ENCODE results near the gene FRY. TPM values are rescaled to one million over a fixed set of nuclear protein-coding genes. Genes with fewer than 3 reads are reported as not detected.

The FRY gene
- total and polyA plus RNA-seq, 2 donors, result 4.8 to 9.8 TPM

GRCh38 chr13:32098272-32098671, 66.7 kb downstream of the FRY start:
- H3K4me1 ChIP-seq (ENCODE audit: control insufficient read depth in 2 of 2, insufficient read depth in 2 of 2, low read length in 2 of 2), result peaks cover 3 to 10% of the 10 kb centered on the region in 2 donors
- 95% methylated on average over 3 of the region's 3 CpGs for WGBS
- H3K9me3 ChIP-seq (ENCODE audit: control insufficient read depth in 2 of 2, insufficient read depth in 1 of 2, low read length in 1 of 2), result peaks cover 0 to 3% of the 10 kb centered on the region in 2 donors
- no peak overlapping the region for H3K4me3 ChIP-seq (ENCODE audit: low read length in 2 of 2)
- DNase-seq (ENCODE audit: low read depth in 6 of 9, low spot score in 9 of 9), result no peak
- H3K27ac ChIP-seq (ENCODE audit: low read depth in 1 of 2, low read length in 1 of 2), result no peak overlapping the region
- no peaks in the 10 kb centered on the region for H3K27me3 ChIP-seq (ENCODE audit: control insufficient read depth in 2 of 2, insufficient read depth in 1 of 2, low read length in 1 of 2)
- H3K36me3 ChIP-seq (ENCODE audit: control insufficient read depth in 2 of 2, insufficient read depth in 2 of 2, low read length in 1 of 2), result peaks cover 0 to 6% of the 10 kb centered on the region in 2 donors

GRCh38 chr13:32105653-32106313, 74.2 kb downstream of the FRY start:
- no peak for DNase-seq (ENCODE audit: low read depth in 6 of 9, low spot score in 9 of 9)
- Histone ChIP-seq H3K9me3 (ENCODE audit: control insufficient read depth in 2 of 2, insufficient read depth in 1 of 2, low read length in 1 of 2) (peaks cover 0 to 9% of the 10 kb centered on the region in 2 donors), H3K36me3 (ENCODE audit: control insufficient read depth in 2 of 2, insufficient read depth in 2 of 2, low read length in 1 of 2) (peaks cover 0 to 6% of the 10 kb centered on the region in 2 donors), H3K4me1 (ENCODE audit: control insufficient read depth in 2 of 2, insufficient read depth in 2 of 2, low read length in 2 of 2) (peaks cover 6 to 11% of the 10 kb centered on the region in 2 donors), H3K4me3 (ENCODE audit: low read length in 2 of 2) (no peak overlapping the region), H3K27me3 (ENCODE audit: control insufficient read depth in 2 of 2, insufficient read depth in 1 of 2, low read length in 1 of 2) (no peaks in the 10 kb centered on the region), H3K27ac (ENCODE audit: low read depth in 1 of 2, low read length in 1 of 2) (no peak overlapping the region)

- no peak overlapping the region for H3K27ac ChIP-seq (ENCODE audit: low read depth in 1 of 2, low read length in 1 of 2)
- WGBS, result 6% methylated on average over 4 of the region's 4 CpGs
- H3K36me3 ChIP-seq (ENCODE audit: control insufficient read depth in 2 of 2, insufficient read depth in 2 of 2, low read length in 1 of 2), result peaks cover 0 to 6% of the 10 kb centered on the region in 2 donors
- H3K27me3 ChIP-seq (ENCODE audit: control insufficient read depth in 2 of 2, insufficient read depth in 1 of 2, low read length in 1 of 2), result no peaks in the 10 kb centered on the region
- peaks cover 6 to 11% of the 10 kb centered on the region in 2 donors for H3K4me1 ChIP-seq (ENCODE audit: control insufficient read depth in 2 of 2, insufficient read depth in 2 of 2, low read length in 2 of 2)
- no peak overlapping the region for H3K4me3 ChIP-seq (ENCODE audit: low read length in 2 of 2)
- peaks cover 0 to 9% of the 10 kb centered on the region in 2 donors for H3K9me3 ChIP-seq (ENCODE audit: control insufficient read depth in 2 of 2, insufficient read depth in 1 of 2, low read length in 1 of 2)
- DNase-seq (ENCODE audit: low read depth in 6 of 9, low spot score in 9 of 9), result peak in 4 of 9 donors; percentile 13 to 51 (median 20)
Measured at GRCh38 chr13:32107474-32107873, 75.9 kb downstream of the FRY start.

GRCh38 chr13:32107973-32108372, 76.4 kb downstream of the FRY start:
- WGBS, result 48% methylated on average over 2 of the region's 2 CpGs
- Histone ChIP-seq H3K4me3 (ENCODE audit: low read length in 2 of 2) (no peak overlapping the region), H3K9me3 (ENCODE audit: control insufficient read depth in 2 of 2, insufficient read depth in 1 of 2, low read length in 1 of 2) (peaks cover 0 to 7% of the 10 kb centered on the region in 2 donors), H3K27me3 (ENCODE audit: control insufficient read depth in 2 of 2, insufficient read depth in 1 of 2, low read length in 1 of 2) (no peaks in the 10 kb centered on the region), H3K36me3 (ENCODE audit: control insufficient read depth in 2 of 2, insufficient read depth in 2 of 2, low read length in 1 of 2) (peaks cover 0 to 2% of the 10 kb centered on the region in 2 donors), H3K4me1 (ENCODE audit: control insufficient read depth in 2 of 2, insufficient read depth in 2 of 2, low read length in 2 of 2) (peaks cover 6 to 11% of the 10 kb centered on the region in 2 donors), H3K27ac (ENCODE audit: low read depth in 1 of 2, low read length in 1 of 2) (no peak overlapping the region)
- DNase-seq (ENCODE audit: low read depth in 6 of 9, low spot score in 9 of 9), result no peak

- Histone ChIP-seq H3K27me3 (ENCODE audit: control insufficient read depth in 2 of 2, insufficient read depth in 1 of 2, low read length in 1 of 2) (no peaks in the 10 kb centered on the region), H3K36me3 (ENCODE audit: control insufficient read depth in 2 of 2, insufficient read depth in 2 of 2, low read length in 1 of 2) (peaks cover 0 to 3% of the 10 kb centered on the region in 2 donors), H3K4me1 (ENCODE audit: control insufficient read depth in 2 of 2, insufficient read depth in 2 of 2, low read length in 2 of 2) (peaks cover 12 to 25% of the 10 kb centered on the region in 2 donors), H3K9me3 (ENCODE audit: control insufficient read depth in 2 of 2, insufficient read depth in 1 of 2, low read length in 1 of 2) (no peaks in the 10 kb centered on the region), H3K4me3 (ENCODE audit: low read length in 2 of 2) (no peak overlapping the region), H3K27ac (ENCODE audit: low read depth in 1 of 2, low read length in 1 of 2) (peak overlapping the region; percentile 31 to 46)
- 95% methylated on average over 1 of the region's 1 CpG for WGBS
- no peak for DNase-seq (ENCODE audit: low read depth in 6 of 9, low spot score in 9 of 9)
Measured at GRCh38 chr13:32113532-32113931, 82.0 kb downstream of the FRY start.

- Histone ChIP-seq H3K9me3 (ENCODE audit: control insufficient read depth in 2 of 2, insufficient read depth in 1 of 2, low read length in 1 of 2) (no peaks in the 10 kb centered on the region), H3K27ac (ENCODE audit: low read depth in 1 of 2, low read length in 1 of 2) (peak overlapping the region; percentile 42 to 55), H3K36me3 (ENCODE audit: control insufficient read depth in 2 of 2, insufficient read depth in 2 of 2, low read length in 1 of 2) (peaks cover 0 to 3% of the 10 kb centered on the region in 2 donors), H3K4me1 (ENCODE audit: control insufficient read depth in 2 of 2, insufficient read depth in 2 of 2, low read length in 2 of 2) (peaks cover 9 to 25% of the 10 kb centered on the region in 2 donors), H3K27me3 (ENCODE audit: control insufficient read depth in 2 of 2, insufficient read depth in 1 of 2, low read length in 1 of 2) (no peaks in the 10 kb centered on the region), H3K4me3 (ENCODE audit: low read length in 2 of 2) (no peak overlapping the region)
- DNase-seq (ENCODE audit: low read depth in 6 of 9, low spot score in 9 of 9), result peak in 4 of 9 donors; percentile 26 to 64 (median 46)
- 47% methylated on average over 5 of the region's 5 CpGs for WGBS
Measured at GRCh38 chr13:32114284-32114950, 82.8 kb downstream of the FRY start.

- H3K27ac ChIP-seq (ENCODE audit: low read depth in 1 of 2, low read length in 1 of 2), result peak overlapping the region; percentile 55 to 81
- no peaks in the 10 kb centered on the region for H3K9me3 ChIP-seq (ENCODE audit: control insufficient read depth in 2 of 2, insufficient read depth in 1 of 2, low read length in 1 of 2)
- no peaks in the 10 kb centered on the region for H3K27me3 ChIP-seq (ENCODE audit: control insufficient read depth in 2 of 2, insufficient read depth in 1 of 2, low read length in 1 of 2)
- 15% methylated on average over 2 of the region's 2 CpGs for WGBS
- H3K4me1 ChIP-seq (ENCODE audit: control insufficient read depth in 2 of 2, insufficient read depth in 2 of 2, low read length in 2 of 2), result peaks cover 9 to 25% of the 10 kb centered on the region in 2 donors
- no peak overlapping the region for H3K4me3 ChIP-seq (ENCODE audit: low read length in 2 of 2)
- H3K36me3 ChIP-seq (ENCODE audit: control insufficient read depth in 2 of 2, insufficient read depth in 2 of 2, low read length in 1 of 2), result peaks cover 0 to 3% of the 10 kb centered on the region in 2 donors
- DNase-seq (ENCODE audit: low read depth in 6 of 9, low spot score in 9 of 9), result peak in 2 of 9 donors; percentile 30 to 56
Measured at GRCh38 chr13:32115066-32115465, 83.5 kb downstream of the FRY start.

- Histone ChIP-seq H3K4me1 (ENCODE audit: control insufficient read depth in 2 of 2, insufficient read depth in 2 of 2, low read length in 2 of 2) (peaks cover 9 to 22% of the 10 kb centered on the region in 2 donors), H3K9me3 (ENCODE audit: control insufficient read depth in 2 of 2, insufficient read depth in 1 of 2, low read length in 1 of 2) (no peaks in the 10 kb centered on the region), H3K4me3 (ENCODE audit: low read length in 2 of 2) (no peak overlapping the region), H3K27ac (ENCODE audit: low read depth in 1 of 2, low read length in 1 of 2) (peak overlapping the region in 1 of 2 donors; percentile 55), H3K36me3 (ENCODE audit: control insufficient read depth in 2 of 2, insufficient read depth in 2 of 2, low read length in 1 of 2) (peaks cover 0 to 3% of the 10 kb centered on the region in 2 donors), H3K27me3 (ENCODE audit: control insufficient read depth in 2 of 2, insufficient read depth in 1 of 2, low read length in 1 of 2) (no peaks in the 10 kb centered on the region)
- DNase-seq (ENCODE audit: low read depth in 6 of 9, low spot score in 9 of 9), result peak in 1 of 9 donors; percentile 23
- WGBS, result 30% methylated on average over 5 of the region's 5 CpGs
Measured at GRCh38 chr13:32116210-32116609, 84.6 kb downstream of the FRY start.

- Histone ChIP-seq H3K27ac (ENCODE audit: low read depth in 1 of 2, low read length in 1 of 2) (no peak overlapping the region), H3K4me3 (ENCODE audit: low read length in 2 of 2) (no peak overlapping the region), H3K9me3 (ENCODE audit: control insufficient read depth in 2 of 2, insufficient read depth in 1 of 2, low read length in 1 of 2) (no peaks in the 10 kb centered on the region), H3K36me3 (ENCODE audit: control insufficient read depth in 2 of 2, insufficient read depth in 2 of 2, low read length in 1 of 2) (peaks cover 0 to 3% of the 10 kb centered on the region in 2 donors), H3K27me3 (ENCODE audit: control insufficient read depth in 2 of 2, insufficient read depth in 1 of 2, low read length in 1 of 2) (no peaks in the 10 kb centered on the region), H3K4me1 (ENCODE audit: control insufficient read depth in 2 of 2, insufficient read depth in 2 of 2, low read length in 2 of 2) (peaks cover 9 to 22% of the 10 kb centered on the region in 2 donors)
- WGBS, result 93% methylated on average over 3 of the region's 3 CpGs
- DNase-seq (ENCODE audit: low read depth in 6 of 9, low spot score in 9 of 9), result no peak
Measured at GRCh38 chr13:32117001-32117400, 85.4 kb downstream of the FRY start.
